Right renal pelvis (tissue), 4 donors: Measurements from ENCODE around the gene ACER1. TPM values are rescaled to one million over a fixed set of nuclear protein-coding genes. Genes with fewer than 3 reads are reported as not detected.
"Not testable (repeated sequence)": the region's sequence is repeated elsewhere in the genome, so short reads cannot be mapped to it uniquely, and the experiment has no call there.

Source experiments
- DNase-seq, 4 donors: peaks; one replicate each; pipeline ENCODE4 v3.0.0-alpha.2; 2013; ENCODE audit warnings: low read depth in 4 of 4, low spot score in 3 of 4, missing footprints in 1 of 4
- polyA plus RNA-seq, 4 donors: library from polyadenylated mRNA; unstranded; fragments of 120-200 nt; gene quantifications; one replicate each; pipeline ENCODE4 v1.2.1, GENCODE V29; 2013; ENCODE audit not compliant: insufficient read length in 4 of 4

ACER1 gene
- polyA plus RNA-seq, 4 donors: 0.14 to 0.18 TPM; not detected in 2

DNA sequence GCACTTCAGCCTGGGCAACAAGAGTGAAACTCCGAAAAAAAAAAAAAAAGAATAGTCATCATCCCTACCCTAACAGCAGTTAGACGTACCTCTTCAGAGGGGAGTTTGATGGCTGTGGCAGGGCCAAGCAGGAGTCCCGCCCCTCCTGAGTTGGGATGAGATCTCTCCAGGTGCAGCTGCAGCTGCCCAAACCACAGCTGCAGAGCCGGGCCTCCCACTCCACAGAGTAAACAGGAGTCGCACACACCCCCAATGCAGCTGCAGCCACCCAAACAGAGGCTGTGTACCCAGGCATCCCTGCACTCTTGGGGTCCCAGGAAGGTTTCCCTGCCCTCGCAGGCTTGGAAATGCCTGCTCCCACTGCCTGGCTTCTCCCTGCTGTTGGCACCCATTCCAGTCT lies 36.2 kb downstream of the ACER1 start:
- no peak for DNase-seq

DNA sequence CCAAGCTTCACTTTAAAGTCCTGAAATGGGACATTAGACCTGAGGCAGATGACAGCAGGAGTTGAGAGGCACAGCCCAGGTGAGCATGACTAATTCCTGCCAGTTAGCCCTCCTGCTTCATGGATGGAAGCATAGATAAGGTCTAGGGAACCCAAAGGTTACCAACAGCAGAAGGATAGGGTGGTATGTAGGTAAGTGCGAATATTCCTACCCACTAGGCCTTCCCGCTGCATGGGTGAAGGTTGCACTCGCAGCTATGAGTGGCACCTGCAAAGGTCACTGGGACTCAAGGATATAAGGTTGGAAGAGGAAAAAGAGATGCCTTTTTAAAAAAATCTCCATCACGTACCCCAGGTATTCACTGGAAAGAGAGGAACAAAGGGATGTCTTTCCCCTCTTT lies 41.4 kb downstream of the ACER1 start:
- DNase-seq: no peak

DNA sequence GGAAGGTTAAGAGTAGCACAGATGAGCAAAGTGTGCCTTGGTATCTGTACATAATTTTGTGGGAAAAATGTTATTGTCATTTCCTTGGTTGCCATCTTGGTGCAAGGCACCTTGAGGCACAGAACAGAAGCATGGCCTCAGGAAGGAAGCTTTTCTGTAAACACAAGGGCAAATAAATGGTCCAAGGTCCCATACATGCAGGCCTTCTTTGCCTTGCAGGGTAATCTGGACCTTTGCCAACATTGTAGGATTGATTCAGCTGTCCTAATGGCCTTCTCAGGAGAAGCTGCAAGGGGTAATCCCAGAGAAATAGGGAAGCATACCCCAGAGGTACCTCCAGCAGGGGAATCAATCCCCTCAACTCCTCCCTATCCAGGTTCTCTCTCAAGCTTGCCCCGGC lies 44.7 kb downstream of the ACER1 start:
- no peak for DNase-seq

DNA sequence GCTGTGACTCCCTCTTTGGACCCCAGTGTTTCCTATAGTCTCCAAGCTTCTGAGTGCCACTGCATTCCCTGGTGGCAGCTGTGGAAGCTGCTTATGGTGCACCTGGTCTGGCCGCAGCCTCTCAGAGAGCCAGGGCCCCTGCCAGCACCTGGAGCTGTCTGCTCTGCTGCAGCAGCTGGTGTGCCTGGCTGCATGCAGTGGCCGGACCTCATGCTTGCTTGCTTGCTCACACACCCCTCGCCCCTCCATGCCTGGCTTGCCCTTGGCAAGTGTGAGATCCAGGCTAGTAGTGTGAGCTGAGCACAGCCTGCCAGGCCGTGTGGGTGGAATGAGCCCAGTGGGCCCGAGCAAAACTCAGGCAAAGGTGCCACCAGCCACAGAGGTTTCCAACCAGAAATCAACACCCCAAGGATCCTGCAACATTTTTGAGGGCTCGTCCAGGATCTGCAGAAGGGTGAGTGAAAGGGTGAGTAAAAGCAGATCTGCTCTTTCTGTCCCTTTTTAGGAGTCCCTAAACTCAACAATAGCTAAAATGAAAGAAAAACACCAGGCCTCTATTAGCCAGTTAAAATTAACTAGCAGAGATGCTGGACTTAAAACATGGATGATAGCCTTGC lies 46.0 kb downstream of the ACER1 start:
- DNase-seq: no peak

DNA sequence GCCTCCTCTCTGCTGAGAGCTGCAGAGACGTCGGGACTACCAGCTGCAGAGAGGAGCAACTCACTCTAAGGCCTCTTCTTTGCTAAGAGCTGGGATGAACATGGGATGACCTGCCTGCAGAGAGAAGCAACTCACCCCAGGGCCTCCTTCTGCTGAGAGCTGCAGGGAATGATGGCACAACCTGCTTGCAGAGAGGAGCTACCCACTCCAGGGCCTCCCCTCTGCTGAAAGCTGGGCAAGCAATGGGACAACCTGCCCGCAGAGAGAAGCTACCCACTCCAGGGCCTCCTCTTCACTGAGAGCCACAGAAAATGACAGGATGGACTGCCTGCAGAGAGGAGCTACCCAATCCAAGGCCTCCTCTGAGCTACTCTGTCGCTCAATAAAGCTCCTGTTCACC lies 46.7 kb downstream of the ACER1 start:
- DNase-seq: no peak

DNA sequence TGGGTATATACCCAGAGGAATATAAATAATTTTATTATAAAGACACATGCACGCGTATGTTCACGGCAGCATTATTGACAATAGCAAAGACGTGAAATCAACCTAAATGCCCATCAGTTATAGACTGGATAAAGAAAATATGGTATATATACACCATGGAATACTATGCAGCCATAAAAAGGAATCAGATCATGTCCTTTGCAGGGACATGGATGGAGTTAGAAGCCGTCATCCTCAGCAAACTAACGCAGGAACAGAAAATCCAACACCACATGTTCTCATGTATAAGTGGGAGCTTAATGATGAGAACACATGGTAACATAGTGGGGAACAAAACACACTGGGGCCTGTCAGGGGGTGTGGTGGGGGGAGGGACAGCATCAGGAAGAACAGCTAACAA lies 51.0 kb downstream of the ACER1 start:
- not testable (repeated sequence) for DNase-seq

DNA sequence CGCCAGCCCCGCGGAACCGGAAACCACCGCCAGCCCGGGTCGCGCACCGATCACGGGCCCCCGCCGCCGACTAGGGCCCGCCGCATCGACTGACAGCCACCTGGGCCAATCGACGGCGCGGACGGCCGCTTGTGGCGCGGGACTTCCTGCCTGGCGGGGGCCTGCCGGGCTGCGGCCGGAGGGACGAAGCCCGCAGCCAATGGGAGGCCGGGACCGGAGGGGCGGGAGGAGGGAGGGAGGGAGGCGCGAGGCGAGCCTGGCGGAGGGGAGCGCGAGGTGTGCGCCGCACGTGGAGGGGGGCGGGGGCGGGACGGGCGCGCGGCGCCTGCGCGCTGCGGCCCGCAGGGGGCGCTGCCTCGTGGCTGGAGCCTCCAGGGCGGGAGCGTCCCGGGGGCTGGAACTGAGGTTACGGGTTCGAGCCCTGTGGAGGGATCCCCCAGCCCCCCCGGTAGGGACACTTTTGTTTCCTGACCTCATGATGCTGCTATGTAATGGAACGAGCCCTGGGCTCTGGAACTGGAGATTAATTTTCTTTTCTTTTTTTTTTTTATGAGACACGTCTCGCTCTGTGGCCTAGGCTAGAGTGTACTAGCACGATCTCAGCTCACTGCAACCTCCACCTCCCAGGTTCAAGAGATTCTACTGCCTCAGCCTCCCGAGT lies 53.4 kb downstream of the ACER1 start, which contains the start of gene MLLT1:
TSS of gene MLLT1 (minus strand) at position 45 of the 661 bp plus-strand sequence. CDS start 191 bp downstream, outside the sequence.
- DNase-seq: peak; percentile 86 to 93 (median 90)

DNA sequence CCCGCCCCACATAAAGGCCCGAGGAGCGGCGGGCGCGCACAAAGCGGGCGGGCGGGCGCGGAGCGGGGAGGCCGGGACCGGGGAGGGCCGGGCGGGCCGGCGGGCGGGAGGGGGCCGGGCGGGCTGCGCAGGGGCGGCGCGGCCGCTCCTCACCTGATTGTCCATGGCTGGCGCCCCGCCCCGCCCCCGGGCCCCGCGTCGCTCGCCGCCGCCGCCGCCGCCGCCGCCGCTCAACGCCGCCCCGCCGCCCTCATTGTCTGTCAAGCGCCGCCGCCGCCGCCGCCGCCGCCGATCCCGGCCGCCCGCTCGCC lies 53.8 kb downstream of the ACER1 start:
- DNase-seq: no peak

DNA sequence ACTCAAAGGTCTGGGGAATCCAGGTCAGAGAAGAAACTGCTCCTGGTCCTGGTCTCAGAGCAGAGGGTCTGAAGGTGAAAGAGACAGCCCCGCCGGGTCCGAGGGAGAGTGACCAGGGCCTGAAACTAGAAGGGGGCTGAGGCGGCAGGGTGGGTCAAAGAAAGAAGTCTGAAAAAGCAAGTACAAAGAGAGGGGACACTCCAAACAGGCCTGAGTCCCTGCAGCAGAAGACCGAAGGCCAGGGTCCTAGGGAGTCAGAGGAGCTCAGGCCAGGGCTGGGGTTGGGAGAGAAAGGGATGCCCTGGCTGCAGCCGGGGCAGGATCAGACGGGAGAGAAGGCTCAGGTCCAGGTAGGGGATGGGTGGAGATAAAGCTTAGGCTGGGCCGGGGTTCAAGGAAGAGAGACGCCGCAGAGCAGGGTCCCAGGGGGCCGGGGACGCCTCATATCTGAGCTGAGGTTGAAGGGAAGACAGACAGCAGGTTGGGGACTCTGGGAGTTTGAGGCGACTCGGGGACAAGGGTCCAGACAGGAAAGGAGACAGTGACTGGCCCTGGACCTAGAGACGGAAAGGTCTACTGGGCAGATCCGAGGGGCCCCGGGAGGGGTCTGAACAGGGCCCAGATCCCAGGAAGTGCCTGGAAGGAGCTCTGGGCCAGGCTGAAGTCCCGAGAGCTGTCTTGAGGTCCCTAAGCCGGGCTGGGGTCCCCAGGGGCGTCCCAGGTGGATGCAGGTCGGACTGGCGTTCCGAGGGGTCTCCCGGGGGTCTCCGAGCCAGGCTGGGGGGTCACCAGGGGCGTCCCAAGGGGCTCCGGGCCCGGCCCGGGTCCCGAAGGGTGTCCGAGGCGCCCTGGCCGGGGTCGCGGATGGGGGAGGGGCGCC lies 54.4 kb downstream of the ACER1 start:
- no peak for DNase-seq

DNA sequence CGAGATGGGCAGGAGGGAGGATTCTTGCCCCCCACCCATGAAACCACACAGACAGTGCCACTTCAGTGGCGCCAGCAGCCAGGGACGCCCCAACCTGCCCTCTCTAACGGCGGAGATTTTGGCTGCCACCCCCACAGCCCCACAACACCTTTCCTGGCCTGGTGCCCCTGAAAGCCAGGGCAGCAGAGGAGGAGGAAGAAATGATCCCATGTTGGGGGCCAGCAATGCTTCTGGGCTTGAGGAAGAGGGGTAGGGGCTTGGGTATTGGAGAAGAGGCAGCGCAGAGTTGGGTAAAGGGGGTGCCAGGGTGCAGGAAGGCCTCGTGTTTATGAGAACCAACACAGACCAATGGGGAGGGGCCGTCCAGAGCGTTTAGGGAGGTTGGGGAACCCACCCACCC lies 55.4 kb downstream of the ACER1 start:
- DNase-seq: no peak

DNA sequence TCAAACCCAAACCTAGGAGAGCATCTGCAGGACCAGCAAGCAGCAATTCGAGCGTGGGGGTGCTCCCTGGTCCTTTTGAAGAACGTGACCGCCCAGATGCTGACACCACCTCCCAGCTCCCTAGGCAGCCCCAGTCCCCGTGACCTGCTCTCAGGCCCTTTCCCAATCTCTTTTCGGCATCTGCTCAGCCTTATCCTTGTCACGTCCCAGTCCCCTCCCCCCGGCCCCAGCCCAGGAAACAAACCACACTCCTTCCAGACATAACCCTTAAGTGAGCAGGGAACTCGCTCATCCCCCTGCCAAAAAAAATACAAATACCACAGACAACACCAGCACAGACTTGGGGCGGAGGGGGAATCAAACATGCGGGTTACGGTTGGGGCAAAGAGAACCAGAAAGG lies 57.0 kb downstream of the ACER1 start:
- no peak for DNase-seq

DNA sequence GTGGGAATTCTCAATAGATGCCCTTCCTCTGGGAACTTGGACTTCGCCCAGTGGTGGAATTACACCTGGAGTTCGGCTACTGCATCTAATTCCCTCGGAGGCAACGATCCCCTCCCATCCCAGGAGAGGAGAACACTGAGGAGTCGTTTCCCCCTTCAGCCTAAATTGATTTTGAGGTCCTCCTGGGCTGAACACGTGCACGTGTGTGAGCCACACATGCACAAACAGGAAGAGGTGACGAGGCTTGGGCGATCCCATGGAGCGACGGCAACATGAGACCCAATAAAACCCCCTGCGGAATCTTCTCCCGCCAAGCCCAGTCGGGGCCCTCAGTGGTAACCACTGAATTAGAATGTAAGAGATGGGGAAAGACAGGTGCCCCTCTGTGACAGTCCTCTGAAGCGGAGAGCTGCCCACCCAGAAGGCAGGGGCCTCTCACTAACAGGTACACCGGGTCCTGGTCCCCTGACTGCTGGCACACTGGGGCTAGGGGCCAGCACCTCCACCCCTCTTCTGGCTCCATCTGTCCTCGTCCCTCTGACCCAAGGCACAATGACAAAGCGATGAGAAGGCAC lies 58.2 kb downstream of the ACER1 start:
- DNase-seq: no peak

DNA sequence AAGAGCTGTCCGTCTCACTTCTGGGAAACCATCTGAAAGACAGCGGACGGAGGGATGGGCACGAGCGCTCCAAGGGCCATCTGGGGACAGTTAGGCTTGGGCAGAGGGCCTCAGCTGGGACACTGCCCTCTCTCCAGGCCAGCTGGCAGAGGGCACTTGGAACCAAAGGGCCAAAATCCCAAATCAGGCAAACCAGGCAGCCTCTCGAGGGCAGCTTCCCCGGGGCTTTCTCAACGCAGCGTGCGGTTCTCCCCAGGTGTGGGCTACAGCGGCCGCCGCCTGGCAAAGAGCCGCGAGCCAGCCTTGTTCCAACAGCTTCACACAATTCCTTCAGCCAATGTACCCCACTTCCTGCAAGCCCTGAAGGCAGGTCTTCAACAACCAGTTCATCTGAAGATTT lies 58.7 kb downstream of the ACER1 start:
- no peak for DNase-seq

DNA sequence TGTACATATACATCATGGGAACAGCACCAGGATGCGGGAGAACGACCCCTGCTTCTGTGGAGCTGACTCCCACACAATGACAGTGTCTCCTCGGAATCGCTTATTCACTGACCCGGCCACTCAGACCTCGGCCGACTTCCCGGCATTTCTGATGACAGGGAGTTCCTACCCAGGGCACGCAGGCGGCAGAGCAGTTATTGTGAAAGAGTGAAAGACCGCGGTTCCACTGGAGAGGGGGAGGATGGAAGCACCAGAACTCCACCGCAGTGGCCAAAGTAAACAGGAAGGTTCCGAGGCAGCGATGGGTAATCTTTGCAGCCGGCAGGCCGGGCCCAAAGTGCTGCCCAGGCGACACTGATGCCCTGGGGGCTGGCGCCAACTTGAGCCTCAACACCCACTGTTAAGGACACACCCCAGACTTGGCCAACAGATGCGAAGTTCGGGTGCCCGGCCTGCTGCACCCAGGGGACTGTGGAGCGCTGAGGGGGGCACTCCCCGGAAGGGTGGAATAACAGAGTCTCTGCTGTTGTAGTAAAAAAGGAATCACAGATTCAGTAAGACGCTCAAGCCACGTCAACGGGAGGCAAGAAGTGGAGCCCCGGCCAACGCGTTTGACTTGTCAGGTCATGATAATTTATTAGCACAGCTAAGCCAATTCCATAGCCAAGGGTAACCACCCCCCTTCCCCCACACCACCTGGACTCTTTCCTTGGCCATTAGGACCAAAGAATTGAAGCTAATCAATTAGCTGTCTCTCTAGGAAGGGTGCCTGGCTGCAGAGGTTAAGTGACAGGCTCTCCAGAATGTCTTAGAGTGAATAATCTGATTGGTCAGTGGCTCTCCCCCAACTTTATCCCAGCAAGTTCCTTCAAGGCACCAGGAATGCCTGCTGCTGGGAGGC lies 59.5 kb downstream of the ACER1 start:
- no peak for DNase-seq

DNA sequence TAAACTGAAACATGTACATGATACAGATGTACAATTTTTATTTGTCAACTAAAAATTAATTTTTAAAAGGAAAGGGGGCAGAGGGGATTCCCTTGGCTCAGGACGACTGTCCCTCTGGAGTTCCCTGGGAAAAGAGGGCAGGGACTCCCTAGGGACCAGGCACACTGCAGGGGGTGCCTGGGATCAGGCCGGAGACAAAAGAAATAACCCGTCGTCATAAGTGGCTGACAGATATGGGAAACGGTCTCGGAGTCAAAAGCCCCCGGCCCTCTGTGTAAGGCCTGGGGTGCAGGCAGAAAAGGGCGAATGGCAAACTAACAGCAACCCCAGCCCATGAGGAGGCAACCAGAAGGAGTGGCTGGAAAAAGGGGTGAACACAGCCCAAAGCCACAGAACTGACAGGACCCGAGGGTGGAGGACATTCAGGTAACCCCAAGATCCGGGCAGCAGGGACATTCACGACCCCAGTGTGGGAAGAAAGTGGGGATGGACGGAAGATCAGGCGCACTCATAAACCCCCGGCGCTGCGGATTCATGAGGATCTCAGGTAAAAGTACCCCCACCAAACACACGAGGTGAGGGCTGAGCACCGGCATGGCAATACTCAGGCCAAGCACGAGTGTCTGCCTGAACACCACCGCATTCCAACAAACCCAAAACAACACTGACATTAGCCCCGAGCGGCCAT lies 60.4 kb downstream of the ACER1 start:
- DNase-seq: no peak

DNA sequence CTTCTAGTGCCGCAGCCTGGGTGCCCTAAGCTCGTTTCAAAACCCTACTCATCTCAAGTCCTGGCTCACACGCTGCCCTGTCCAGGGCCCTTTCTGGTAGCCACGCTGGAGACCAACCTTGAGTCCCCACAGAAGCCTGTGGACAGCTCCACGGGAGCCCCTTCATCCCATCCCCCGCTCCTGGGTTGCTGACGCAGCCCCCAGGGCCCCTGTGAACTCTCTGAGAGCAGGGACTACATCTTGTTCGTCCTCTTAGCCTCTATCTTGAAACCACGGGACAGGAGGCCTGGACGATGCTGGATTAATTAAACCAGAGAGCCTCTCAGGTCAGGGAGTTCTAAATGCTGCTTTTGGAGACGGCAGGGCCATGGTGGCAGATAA lies 61.0 kb downstream of the ACER1 start:
- DNase-seq: no peak

DNA sequence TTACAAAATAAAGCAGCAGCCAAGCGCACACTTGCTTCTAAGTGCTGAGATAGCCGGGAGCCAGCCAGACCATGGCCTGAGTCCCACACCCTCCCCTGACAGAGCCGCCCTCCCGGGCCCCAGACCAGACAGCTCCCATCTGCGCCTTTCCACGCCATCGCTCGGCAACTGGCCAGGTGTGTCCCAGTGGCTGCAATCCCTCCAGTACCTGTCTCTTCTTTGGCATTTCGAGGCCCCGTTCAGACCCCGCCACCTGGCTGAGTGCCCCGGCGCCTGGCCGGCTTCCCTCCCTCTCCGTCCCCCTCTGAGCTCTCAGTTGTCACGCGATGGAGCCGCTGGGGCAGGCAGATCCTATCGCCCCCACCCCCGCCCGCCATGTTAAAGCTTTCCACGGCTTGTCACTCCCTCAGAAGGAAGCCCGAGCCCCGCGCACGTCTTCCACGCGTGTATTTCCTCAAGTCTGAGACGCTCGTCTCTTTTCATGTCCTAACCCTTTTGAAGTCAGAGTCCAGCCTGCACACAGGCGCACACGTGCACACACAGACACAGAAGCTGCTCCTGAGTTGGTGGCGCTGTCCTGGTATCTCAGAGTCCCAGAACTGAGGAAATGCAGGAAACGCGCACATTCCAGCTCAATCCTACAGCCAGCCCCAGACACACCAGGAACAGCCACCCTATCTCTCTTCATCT lies 61.5 kb downstream of the ACER1 start:
- peak in 2 of 4 donors; percentile 34 to 47 for DNase-seq

DNA sequence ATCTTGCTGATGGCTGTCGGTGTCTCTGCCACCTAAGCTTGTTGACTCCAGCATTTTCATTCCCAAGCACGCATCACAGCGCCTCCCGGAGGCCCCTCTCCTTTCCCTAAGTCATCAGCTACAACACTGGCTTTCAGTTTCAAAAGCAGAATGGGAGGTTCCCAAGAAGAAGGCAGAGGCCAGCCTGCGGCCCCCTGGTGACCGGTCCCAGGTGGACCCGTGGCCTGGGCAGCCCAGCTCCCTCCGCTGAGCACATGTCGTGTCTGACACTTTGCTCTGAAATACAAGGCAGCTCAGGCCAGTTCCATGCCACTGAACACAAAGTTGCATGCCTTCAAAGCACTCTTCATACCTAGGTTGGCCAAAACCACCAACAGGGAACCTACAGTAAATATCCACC lies 62.2 kb downstream of the ACER1 start:
- no peak for DNase-seq

DNA sequence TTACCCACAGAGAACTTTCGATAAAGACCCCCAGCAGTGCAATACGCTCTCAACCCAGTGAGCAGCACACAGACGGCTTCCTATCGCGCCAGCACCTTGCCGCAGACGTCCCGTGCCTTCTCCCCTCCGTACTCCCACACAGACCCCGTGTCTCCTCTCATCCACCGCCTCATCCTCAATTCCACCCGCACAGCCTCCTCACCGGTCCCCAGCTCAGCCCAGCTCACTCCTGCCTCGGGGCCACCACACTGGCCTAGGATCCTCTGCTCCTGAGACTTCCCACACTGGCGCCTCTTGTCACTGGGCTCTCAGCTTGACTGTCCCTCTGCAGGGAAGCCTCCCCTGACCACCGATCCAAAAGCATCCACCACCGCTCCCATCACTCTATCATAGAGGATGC lies 62.6 kb downstream of the ACER1 start:
- DNase-seq: no peak
